Keratinocyte (primary cell): Measurements from ENCODE around the gene WFS1.

Experiments used
- CTCF ChIP-seq, 3 experiments: IDR thresholded peaks in 1 of 3; conservative IDR thresholded peaks in 1 of 3; optimal IDR thresholded peaks in 1 of 3; 2 replicates in 2 of 3; 3 replicates in 1 of 3; pipeline versions ENCODE3 to v1.5.1; 2011; ENCODE audit warnings: low read length in 3 of 3, mild to moderate bottlenecking in 3 of 3, moderate library complexity in 2 of 3, control low read depth in 1 of 3, inconsistent platforms in 1 of 3; ENCODE audit not compliant: insufficient read depth in 2 of 3; ENCODE audit errors: extremely low read depth in 1 of 3
- EZH2 ChIP-seq: IDR thresholded peaks from one replicate; pipeline ENCODE4 v1.6.1; 2012; ENCODE audit warnings: inconsistent platforms, mild to moderate bottlenecking, low read length, moderate library complexity

DNA sequence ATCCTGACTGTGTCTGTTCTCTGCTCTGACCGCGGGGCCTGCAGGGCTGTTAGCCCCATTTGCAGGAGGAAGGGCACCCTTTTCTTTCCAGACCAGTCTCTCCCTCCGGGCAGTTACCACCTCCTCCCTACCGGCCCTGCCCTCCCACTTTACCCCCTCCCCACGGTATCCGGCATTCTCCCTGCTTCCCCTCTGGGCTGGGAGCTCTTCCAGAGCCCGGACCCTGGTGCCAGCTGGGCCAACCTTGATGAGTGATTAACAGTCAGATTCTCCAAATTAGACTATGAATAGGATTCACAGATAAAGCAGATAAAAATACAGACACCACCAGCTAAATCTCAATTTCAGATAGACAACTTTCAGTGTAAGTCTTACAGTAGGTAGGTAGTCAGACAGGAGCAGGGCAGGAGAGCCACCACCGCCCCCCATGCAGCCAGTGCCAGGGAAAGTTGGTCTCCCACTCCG is 23.4 kb upstream of the WFS1 start:
- TF ChIP-seq CTCF (optimal IDR thresholded peaks at IDR 0.05 in 1 of 3, IDR thresholded peaks at IDR 0.05 in 1 of 3, conservative IDR thresholded peaks at IDR 0.05 in 1 of 3; ENCODE audit: extremely low read depth in 1 of 3, insufficient read depth in 2 of 3, low read length in 3 of 3) = no peak
- no peak for TF ChIP-seq EZH2
